ENCODE measurements around the gene UPF2. TPM values are rescaled to one million over a fixed set of nuclear protein-coding genes. Genes with fewer than 3 reads are reported as not detected.
A peak's percentile ranks its signal among the peaks of the same experiment; 100 is the strongest.

Gene UPF2
- total and polyA plus RNA-seq, 2 of the 4 experiments (the other 2 are of a cell fraction), result 9.2 to 14.3 TPM

DNA sequence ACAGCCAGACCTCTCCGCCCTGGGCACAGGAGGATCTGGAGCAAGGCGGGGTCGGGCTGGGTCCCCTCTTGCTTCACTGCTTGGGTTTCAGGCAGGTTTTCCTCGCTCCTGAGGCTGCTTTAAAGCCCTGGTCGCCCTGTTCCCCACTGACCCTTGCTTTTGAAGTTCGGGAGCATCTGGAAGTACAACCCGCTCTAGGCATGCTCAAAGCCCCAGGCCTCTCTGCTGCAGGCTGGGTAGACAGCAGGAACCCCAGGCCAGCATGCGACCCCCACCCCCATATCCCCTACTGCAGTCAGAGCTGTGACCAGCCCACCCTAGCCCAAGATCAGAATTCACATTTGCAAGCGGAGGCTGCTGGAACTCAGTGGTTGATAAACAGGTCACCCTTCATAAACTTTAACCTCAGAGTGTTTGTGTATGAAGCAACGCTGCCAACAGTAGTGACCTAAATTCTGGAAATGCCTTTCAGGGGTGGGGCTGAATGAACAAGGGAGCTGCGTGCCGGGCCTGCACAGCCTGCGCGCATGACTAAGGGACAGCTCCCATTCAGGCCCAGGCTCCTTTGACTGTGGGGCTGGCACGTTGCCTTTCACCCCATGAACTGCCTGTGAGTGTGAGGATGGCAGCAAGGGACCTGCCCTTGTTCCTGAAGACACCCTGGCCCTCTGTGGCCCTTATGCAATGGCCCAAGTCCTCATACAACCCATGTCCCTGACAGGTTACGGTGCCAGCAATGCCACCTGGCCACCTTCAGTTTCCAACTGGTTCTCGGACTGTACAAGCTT is 166.9 kb downstream of the UPF2 start:
- Histone ChIP-seq H3K36me3 (ENCODE audit: control insufficient read depth, insufficient read depth, low read length) (no peaks in the 10 kb centered on the region), H3K23ac (ENCODE audit: low read depth, low read length) (peak overlapping the region; percentile 19; the same call in 1 of the 2 replicates), H4K8ac (ENCODE audit: low read depth in 2 of 2, low read length in 2 of 2) (peak overlapping the region; percentile 78 to 93), H3K79me1 (ENCODE audit: low read depth in 1 of 2, low read length in 2 of 2) (no peaks in the 10 kb centered on the region), H3K9me1 (ENCODE audit: insufficient read depth, low read length) (peaks cover 23% of the 10 kb centered on the region), H4K5ac (ENCODE audit: low read depth, low read length) (peak overlapping the region; percentile 81), H2AK9ac (replicated peaks; ENCODE audit: low read depth, low read length, poor library complexity) (peak overlapping the region; percentile 84), H3K4me2 (ENCODE audit: low read depth, low read length) (peak overlapping the region; percentile 9; the same call in 1 of the 2 replicates), H2BK120ac (ENCODE audit: low read depth, low read length) (peak overlapping the region; percentile 90), H3K56ac (ENCODE audit: extremely low read depth, insufficient read depth, low read length) (peak overlapping the region; percentile 7; the same call in 1 of the 2 replicates), H2BK5ac (ENCODE audit: low read depth, low read length, poor library complexity, severe bottlenecking) (peak overlapping the region; percentile 72), H3K9me3 (ENCODE audit: control insufficient read depth, insufficient read depth, low read length) (no peaks in the 10 kb centered on the region), H2AFZ (replicated peaks; ENCODE audit: low read length, poor library complexity) (peak overlapping the region; percentile 87), H3K27ac (ENCODE audit: insufficient read depth, low read length) (peak overlapping the region; percentile 70), H3K4me1 (ENCODE audit: control insufficient read depth, insufficient read depth, low read length) (peaks cover 17% of the 10 kb centered on the region), H3K4me3 (ENCODE audit: insufficient read depth, low read depth, low read length) (no peak overlapping the region), H3K14ac (replicated peaks; ENCODE audit: low read depth, low read length) (peak overlapping the region; percentile 58), H4K91ac (ENCODE audit: insufficient read depth, low read depth, low read length) (peak overlapping the region; percentile 95), H3K27me3 (ENCODE audit: control insufficient read depth, insufficient read depth, low read length) (no peaks in the 10 kb centered on the region), H3K18ac (ENCODE audit: low read depth, low read length) (peak overlapping the region; percentile 84), H4K20me1 (ENCODE audit: insufficient read depth, low read length) (no peaks in the 10 kb centered on the region), H2AK5ac (ENCODE audit: low read depth, low read length) (peak overlapping the region; percentile 96), H3K4ac (ENCODE audit: low read depth, low read length) (peak overlapping the region; percentile 91), H2BK20ac (ENCODE audit: low read depth, low read length) (peak overlapping the region; percentile 83), H2BK15ac (ENCODE audit: low read depth, low read length) (peak overlapping the region; percentile 95; the same call in 2 of the 3 replicates), H3K9ac (ENCODE audit: low read depth, low read length) (no peak overlapping the region)
- dilution Hi-C loops (cut with HindIII; ENCODE audit: low sequenced_read_pairs, unreplicated experiment), result no loop called here
- ChIA-PET POLR2A (ENCODE audit: unreplicated experiment) (no interaction called here), CTCF (interaction anchor here (1.0 kb wide), 1 partner anchor 18 kb away, joined by 3 read pairs; no protein-coding TSS in a partner anchor)
- in situ Hi-C loops (cut with MboI; ENCODE audit: low sequenced_read_pairs), result no loop called here
- no TSS peak for BruUV-seq (replicated peaks)
- ATAC-seq (ENCODE audit: low read depth) (peak; percentile 93), DNase-seq (peak; percentile 87)
- 70% methylated on average over 6 of the region's 17 CpGs; no CpG with 5 or more reads in 1 of the 2 experiments for WGBS, 2 experiments (ENCODE audit: extremely low coverage in 2 of 2, insufficient read length in 1 of 2)
- intact Hi-C loops (cut with micrococcal nuclease), result no loop called here
- TF ChIP-seq, protein P1, sequence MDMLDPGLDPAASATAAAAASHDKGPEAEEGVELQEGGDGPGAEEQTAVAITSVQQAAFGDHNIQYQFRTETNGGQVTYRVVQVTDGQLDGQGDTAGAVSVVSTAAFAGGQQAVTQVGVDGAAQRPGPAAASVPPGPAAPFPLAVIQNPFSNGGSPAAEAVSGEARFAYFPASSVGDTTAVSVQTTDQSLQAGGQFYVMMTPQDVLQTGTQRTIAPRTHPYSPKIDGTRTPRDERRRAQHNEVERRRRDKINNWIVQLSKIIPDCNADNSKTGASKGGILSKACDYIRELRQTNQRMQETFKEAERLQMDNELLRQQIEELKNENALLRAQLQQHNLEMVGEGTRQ (IDR thresholded peaks at IDR 0.05; ENCODE audit: low read depth, low read length), result peak; percentile 5; the same call in 1 of the 2 replicates
- no peak for TF ChIP-seq CHD1 (IDR thresholded peaks at IDR 0.05; ENCODE audit: low read depth, low read length)
- peak; percentile 11 for TF ChIP-seq RCOR1 (IDR thresholded peaks at IDR 0.05; ENCODE audit: insufficient replicate concordance, low read length)
- TF ChIP-seq POLR2A (IDR thresholded peaks at IDR 0.05; ENCODE audit: low read depth, low read length), result no peak
- peak; percentile 63 for TF ChIP-seq BHLHE40 (IDR thresholded peaks at IDR 0.05; ENCODE audit: low read depth, low read length)
- no peak for TF ChIP-seq CTCF (conservative IDR thresholded peaks at IDR 0.05; ENCODE audit: low read depth, low read length)
- no peak for TF ChIP-seq ELK1 (IDR thresholded peaks at IDR 0.05; ENCODE audit: borderline replicate concordance, low read depth, low read length)
- TF ChIP-seq CEBPB (IDR thresholded peaks at IDR 0.05; ENCODE audit: low read depth, low read length), result peak; percentile 88
- peak; percentile 39; the same call in 1 of the 2 replicates for TF ChIP-seq NFE2L2 (IDR thresholded peaks at IDR 0.05; ENCODE audit: low read depth, low read length)
- TF ChIP-seq SMC3 (IDR thresholded peaks at IDR 0.05; ENCODE audit: low read depth, low read length), result no peak
- TF ChIP-seq RFX5 (IDR thresholded peaks at IDR 0.05; ENCODE audit: low read depth, low read length), result no peak
- 0 out of 2 replicates have a peak, but pooled peaks have one; percentile 24 for TF ChIP-seq FOS (IDR thresholded peaks at IDR 0.05; ENCODE audit: low read depth, low read length)
- no peak for TF ChIP-seq MAZ (IDR thresholded peaks at IDR 0.05; ENCODE audit: borderline replicate concordance, low read depth, low read length)
- TF ChIP-seq MAFK (IDR thresholded peaks at IDR 0.05; ENCODE audit: low read depth, low read length), result no peak
